Measurements from ENCODE around the gene GATAD2A. TPM values are rescaled to one million over a fixed set of nuclear protein-coding genes. Genes with fewer than 3 reads are reported as not detected.

GATAD2A gene
- total RNA-seq, 1 experiment from 2014 or later, result 96.7 TPM

- no peak for DNase-seq (ENCODE audit: low spot score)
Observed at GRCh38 chr19:19420570-19421298, 15.3 kb downstream of the GATAD2A start.

GRCh38 chr19:19421299-19421696, 15.8 kb downstream of the GATAD2A start:
- DNase-seq (ENCODE audit: low spot score), result no peak

DNA sequence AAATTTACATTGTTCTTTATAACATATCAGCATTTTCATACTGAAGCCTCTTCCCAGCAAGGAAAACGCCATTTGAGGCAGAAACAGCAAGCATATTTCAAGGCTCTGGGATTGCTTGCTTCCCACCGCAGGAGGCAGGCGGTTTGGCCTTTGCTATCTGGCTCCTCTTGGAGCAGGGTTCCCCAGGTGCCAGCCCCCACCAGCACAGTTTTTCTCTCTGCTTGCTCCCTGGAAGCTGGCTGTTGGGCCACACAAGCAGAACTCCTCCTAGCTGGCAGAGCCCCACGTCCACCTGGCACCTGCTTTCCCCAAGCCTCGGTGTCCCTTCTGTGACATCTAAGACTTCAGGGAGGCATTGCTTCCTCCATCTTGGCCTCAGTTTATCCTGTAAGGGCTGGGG, 16.7 kb downstream of the GATAD2A start:
- no peak for DNase-seq (ENCODE audit: low spot score)

DNA sequence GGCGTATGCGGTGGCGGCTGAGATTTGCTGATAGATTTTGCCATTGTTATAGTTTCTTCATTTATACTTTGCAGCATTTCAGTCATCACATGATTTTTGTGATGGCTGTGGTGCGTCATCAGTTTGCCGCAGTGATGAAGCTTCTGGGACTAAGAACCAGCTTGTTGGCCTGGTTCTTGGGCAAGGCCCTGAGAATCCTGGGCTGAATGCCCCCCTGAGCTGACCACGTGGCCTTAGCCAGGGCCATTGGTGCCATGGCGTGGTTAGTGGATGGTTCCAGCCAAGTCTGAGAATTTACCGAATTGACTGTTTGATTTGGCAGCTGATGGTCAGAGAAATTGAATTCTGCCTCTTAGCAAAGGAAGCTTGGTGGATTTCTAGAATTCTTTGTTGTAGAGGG, 17.8 kb downstream of the GATAD2A start:
- no peak for DNase-seq (ENCODE audit: low spot score)

DNA sequence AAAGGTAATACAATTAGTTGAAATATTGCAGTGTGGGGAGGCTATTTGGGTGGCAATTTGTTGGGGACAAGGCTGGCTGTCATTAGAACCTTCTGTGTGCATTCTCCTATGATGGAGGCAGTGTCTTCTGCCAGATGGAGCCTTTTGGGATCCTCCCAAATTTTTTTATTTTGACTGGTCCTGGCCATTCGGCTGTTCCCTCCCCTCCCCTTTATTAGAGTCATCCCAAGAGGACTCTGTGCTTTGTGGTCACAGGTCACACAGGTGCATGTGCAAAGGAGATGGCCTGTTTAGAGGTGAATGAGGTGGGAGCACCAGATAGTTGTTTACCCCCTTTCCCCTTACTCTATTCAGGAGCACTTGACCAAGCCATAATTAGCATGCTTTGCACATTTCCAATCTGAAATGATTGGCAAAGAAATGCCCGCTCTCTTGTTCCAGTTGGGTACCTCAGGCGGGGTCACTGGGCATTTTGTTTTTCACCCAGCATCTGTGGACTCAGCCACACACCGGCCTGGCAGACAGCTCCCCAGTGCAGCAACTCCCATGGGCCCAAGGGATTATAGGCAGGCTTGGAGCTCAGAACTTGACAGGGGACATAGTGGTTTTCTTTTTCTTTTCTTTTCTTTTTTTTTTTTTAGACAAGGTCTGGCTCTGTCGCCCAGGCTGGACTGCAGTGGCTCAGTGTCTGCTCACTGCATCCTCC, 19.8 kb downstream of the GATAD2A start:
- no peak for DNase-seq (ENCODE audit: low spot score)

- no peak for DNase-seq (ENCODE audit: low spot score)
Observed at GRCh38 chr19:19426216-19426615, 20.7 kb downstream of the GATAD2A start.

GRCh38 chr19:19426799-19427198, 21.3 kb downstream of the GATAD2A start:
- DNase-seq (ENCODE audit: low spot score), result no peak

DNA sequence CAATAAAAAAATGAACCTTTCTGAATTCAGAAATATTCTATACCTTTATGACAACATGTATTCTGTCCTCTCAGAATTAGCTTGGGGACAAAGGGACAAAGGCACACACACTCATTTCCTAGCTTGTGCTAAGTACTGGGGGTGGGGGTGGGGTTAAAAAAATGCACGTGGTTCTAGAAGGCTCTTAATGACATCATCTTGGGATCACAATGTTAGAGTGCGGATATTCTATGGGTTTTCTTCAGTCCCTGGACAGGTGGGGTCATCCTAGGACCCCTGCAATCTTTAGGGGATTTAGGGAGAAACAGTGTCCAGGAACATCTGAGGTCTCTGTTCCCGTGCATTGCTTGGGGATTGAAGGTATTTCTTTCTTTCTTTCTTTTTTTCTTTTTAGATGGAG, 21.8 kb downstream of the GATAD2A start:
- DNase-seq (ENCODE audit: low spot score), result no peak

GRCh38 chr19:19427944-19428343, 22.5 kb downstream of the GATAD2A start:
- no peak for DNase-seq (ENCODE audit: low spot score)

DNA sequence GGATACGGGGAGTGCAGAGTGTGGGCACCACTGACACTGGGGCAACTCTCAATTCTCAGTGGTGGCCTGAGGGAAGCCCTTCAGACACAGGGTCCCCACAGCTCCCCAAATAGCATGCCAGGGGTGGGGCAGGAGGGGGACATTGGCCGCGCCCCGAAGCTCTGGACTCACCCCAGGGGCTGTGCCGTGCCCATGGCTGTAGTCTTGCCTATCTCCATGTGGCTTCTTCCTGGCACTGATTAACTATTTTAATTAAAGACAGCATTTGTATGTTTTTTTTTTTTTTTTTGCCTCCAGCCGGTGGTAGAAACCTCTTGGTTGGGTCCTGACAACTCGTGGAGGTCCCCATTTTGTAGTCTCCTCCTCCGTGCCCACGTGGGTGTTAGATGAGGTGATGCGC, 23.3 kb downstream of the GATAD2A start:
- no peak for DNase-seq (ENCODE audit: low spot score)

DNA sequence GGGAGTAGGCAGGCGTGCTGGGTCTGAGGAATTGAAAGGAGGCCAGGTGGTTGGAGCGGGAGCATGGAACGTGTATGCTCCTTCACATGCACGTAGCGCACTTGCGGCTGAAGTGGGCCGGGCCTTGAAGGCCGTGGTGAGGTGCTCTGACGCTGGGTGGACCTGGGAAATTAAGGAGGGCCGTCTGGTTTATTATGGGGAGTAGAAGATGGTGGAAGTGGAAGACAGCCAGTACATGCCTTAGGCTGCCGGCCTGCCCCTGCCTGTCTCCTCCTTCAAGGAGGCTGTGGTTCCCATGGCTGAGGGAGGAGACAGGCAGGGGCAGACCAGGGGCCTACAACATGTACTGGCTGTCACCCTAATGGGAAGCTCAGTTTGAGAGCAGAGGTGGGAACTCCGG, 23.9 kb downstream of the GATAD2A start:
- no peak for DNase-seq (ENCODE audit: low spot score)

- no peak for DNase-seq (ENCODE audit: low spot score)
Observed at GRCh38 chr19:19432732-19433131, 27.3 kb downstream of the GATAD2A start.

DNA sequence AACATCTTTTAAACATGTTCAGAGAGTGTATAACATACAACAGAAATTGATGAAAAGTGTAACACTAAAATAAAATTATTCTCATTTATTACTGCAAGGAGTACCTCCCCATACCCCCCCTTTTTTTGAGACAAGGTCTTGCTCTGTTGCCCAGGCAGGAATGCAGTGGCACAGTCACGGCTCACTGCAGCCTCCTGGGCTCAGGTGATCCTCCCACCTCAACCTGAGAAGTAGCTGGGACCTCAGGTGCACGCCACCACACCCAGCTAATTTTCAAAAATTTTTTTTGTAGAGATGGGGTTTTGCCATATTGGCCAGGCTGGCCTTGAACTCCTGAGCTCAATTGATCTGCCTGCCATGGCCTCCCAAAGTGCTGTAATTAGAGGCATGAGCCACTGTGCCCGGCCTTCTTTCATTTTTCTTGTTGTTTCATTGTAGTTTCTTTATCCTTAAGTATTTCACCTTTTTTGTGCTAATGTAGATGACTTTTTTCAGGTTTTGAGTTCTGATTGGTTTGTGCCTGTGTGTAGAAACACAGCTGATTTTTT, 28.3 kb downstream of the GATAD2A start:
- DNase-seq (ENCODE audit: low spot score), result no peak

- DNase-seq (ENCODE audit: low spot score), result no peak
Observed at GRCh38 chr19:19434483-19435045, 29.1 kb downstream of the GATAD2A start.

DNA sequence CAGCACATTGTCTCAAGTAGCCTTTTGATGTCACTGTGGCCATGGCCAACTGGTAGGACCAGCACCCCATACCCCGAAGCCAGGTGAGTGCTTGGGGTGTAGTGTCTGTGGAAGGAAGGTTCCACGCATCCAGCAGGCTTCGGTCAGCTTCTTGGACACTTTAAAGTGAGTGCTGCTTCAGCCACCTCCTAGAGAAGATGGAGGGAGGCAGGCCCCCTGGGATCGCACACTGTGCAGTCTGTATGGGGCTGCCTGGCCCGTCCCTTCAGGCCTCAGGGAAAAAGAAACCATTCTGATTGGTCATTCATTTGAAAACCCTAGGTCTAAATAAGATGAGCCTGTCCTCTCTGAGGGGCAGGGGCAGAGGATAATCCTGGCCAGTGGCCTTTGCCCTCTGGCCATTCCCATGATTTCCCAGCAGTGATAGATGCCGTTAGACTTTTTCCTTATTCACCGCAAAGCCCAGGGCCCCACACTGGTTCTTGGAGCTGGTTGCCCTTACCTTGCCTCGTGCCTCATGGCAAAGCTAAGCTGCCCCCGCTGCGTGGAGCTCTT, 30.7 kb downstream of the GATAD2A start:
- DNase-seq (ENCODE audit: low spot score), result no peak

DNA sequence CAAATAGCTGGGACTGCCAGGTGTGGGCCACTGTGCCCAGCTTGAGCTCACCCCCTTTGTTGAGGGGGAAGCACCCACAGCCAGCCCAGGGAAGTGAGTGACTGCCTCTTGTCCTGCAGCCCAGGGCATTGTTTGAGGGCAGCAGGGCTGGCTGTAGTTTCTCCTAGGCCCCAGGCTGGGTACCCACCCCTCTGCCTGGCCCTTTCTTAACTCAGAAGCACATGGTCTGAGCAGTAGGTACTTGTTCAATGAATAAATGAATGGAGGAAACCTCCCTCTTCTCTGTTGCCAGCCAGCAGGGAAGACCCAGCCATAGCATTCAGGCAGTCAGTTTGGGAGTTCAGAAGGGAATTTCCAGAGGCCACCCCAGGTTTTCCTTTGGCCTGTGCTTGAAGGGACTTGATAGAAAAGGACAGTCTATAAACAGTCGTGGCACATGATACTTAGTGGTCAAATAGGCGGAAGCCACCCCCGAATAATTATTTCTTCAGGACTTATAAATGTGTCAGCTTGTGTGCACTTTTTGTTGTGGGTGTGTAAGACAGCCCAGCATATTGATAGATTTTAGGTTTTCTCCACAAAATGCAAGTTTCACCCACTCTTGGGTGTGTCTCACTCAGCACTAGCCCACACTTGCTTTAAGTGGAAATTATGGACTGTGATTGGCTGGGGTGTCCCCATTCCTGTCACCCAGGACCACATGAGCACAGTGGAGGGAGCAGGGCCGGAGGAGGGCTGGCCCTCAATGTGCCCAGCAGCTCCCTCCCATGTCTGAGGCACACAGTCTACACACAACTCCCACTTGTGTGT, 33.1 kb downstream of the GATAD2A start:
- DNase-seq (ENCODE audit: low spot score), result no peak

DNA sequence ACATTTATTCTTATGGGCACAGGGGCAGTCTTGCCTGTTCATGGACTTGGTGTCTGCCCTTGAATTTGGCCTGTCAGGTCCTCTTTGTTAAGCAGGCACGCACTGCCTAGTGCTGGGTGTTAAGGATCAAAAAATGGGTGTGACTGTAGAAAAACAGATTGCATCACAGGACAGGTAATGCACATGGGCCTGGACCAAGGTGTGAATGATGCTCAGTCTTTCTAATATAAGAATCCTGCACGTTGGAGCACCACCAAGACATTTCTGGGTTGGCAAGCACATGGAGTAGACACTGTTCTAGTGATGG, 33.7 kb downstream of the GATAD2A start:
- DNase-seq (ENCODE audit: low spot score), result no peak

DNA sequence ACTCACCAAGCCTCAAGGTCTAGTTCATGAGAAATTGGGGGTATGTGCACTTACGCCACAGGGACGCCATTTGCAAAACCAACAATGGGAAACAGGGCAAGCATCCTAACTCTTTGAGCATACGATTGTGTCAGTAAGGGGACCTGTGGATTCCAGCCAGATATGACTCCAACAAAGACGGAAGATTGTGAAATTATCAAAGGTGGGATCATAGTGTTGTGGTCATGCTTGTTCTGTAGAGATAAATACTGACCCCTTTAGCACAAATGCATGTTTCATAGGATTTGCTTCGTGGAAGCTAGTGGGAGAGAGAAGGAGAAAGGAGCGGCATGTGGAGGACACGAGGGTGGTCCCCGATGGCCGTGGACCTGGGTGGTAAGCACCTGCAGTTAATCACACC, 37.8 kb downstream of the GATAD2A start:
- no peak for DNase-seq (ENCODE audit: low spot score)

DNA sequence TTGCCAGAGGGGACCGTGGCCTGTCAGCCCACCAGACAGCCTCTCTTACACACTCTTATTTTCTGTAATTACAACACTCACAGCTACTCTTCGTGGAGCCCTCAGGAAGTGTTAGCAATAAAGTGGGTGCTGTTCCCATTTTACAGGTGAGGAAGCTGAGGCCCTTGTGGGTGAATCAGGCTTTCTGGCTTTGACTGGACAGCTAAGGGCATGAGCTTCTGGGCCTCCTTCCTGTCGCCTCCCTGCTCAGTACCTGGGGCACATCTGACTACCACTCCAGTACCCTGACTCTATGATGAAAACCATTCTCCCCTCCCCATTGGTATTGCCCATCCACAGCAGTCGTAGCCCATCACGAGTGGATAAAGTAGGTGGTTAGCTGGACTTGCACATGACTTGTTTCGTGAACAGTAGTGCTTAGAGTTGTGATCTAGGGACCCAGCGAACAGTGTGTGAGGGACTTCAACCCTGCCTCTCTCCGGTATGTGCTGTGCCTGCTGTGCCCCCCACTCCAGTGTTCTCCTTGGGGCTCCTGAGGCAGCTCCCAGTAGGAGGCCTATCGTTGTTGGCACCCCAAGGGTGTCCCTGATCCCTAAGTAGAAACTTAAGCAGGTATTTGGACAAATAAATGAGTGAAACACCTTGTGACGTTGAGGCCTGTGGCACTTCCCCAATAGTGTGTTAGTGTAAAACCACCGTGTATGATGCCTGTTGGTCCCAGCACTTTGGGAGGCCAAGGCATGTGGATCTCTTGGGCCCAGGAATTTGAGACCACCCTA, 38.6 kb downstream of the GATAD2A start:
- no peak for DNase-seq (ENCODE audit: low spot score)

- no peak for DNase-seq (ENCODE audit: low spot score)
Observed at GRCh38 chr19:19444681-19445155, 39.2 kb downstream of the GATAD2A start.

- no peak for DNase-seq (ENCODE audit: low spot score)
Observed at GRCh38 chr19:19445288-19445687, 39.8 kb downstream of the GATAD2A start.

All from HT-29 (cell line).